ENCODE results near the gene GNB1L. TPM values are rescaled to one million over a fixed set of nuclear protein-coding genes. Genes with fewer than 3 reads are reported as not detected.

GNB1L gene
- total RNA-seq, 1 experiment from 2014 or later, result 18.0 TPM

- Mint-ChIP-seq H3K27me3 (ENCODE audit: low read depth) (peaks cover 75% of the 10 kb centered on the region), H3K4me3 (no peak overlapping the region), H3K9me3 (no peaks in the 10 kb centered on the region), H3K4me1 (peaks cover 13% of the 10 kb centered on the region), H3K27ac (no peak overlapping the region), H3K36me3 (no peaks in the 10 kb centered on the region)
- no peak for DNase-seq (ENCODE audit: low spot score)
- ChIA-PET CTCF (interaction anchor here (0.6 to 7.5 kb wide), 16 partner anchors 9 to 398 kb away, joined by 3 to 110 read pairs (median 6); partner anchors contain the start of gene GP1BB), POLR2A (no interaction called here)
- ATAC-seq, result no peak
- TF ChIP-seq, protein P1, sequence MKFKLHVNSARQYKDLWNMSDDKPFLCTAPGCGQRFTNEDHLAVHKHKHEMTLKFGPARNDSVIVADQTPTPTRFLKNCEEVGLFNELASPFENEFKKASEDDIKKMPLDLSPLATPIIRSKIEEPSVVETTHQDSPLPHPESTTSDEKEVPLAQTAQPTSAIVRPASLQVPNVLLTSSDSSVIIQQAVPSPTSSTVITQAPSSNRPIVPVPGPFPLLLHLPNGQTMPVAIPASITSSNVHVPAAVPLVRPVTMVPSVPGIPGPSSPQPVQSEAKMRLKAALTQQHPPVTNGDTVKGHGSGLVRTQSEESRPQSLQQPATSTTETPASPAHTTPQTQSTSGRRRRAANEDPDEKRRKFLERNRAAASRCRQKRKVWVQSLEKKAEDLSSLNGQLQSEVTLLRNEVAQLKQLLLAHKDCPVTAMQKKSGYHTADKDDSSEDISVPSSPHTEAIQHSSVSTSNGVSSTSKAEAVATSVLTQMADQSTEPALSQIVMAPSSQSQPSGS (CRISPR knock-in tag; IDR thresholded peaks at IDR 0.05; ENCODE audit: borderline replicate concordance, low read depth), result no peak
- TF ChIP-seq TCF7 (CRISPR knock-in tag; IDR thresholded peaks at IDR 0.05; ENCODE audit: low read depth) (no peak), ESRRA (CRISPR knock-in tag; IDR thresholded peaks at IDR 0.05; ENCODE audit: borderline replicate concordance) (no peak), TEAD4 (CRISPR knock-in tag; IDR thresholded peaks at IDR 0.05) (no peak), ZNF121 (CRISPR knock-in tag; IDR thresholded peaks at IDR 0.05) (no peak), HMGXB4 (CRISPR knock-in tag; IDR thresholded peaks at IDR 0.05) (no peak), GRHL2 (CRISPR knock-in tag; IDR thresholded peaks at IDR 0.05; ENCODE audit: insufficient replicate concordance, severe bottlenecking) (no peak), SMAD4 (CRISPR knock-in tag; IDR thresholded peaks at IDR 0.05) (no peak), ZNF423 (CRISPR knock-in tag; IDR thresholded peaks at IDR 0.05) (no peak), NR3C1 (CRISPR knock-in tag; conservative IDR thresholded peaks at IDR 0.05; ENCODE audit: low read depth) (no peak), ZNF416 (CRISPR knock-in tag; IDR thresholded peaks at IDR 0.05) (no peak), PRRX2 (CRISPR knock-in tag; IDR thresholded peaks at IDR 0.05) (no peak), FOXP4 (CRISPR knock-in tag; IDR thresholded peaks at IDR 0.05) (no peak), TEAD1 (CRISPR knock-in tag; IDR thresholded peaks at IDR 0.05) (no peak), AFF4 (CRISPR knock-in tag; IDR thresholded peaks at IDR 0.05; ENCODE audit: borderline replicate concordance) (no peak), ZBTB21 (CRISPR knock-in tag; IDR thresholded peaks at IDR 0.05; ENCODE audit: borderline replicate concordance) (no peak)
Observed at GRCh38 chr22:19753996-19754700, 100.5 kb downstream of the GNB1L start.

All from WTC11 (cell line).